Heart left ventricle (tissue), 16 donors: Measurements from ENCODE around the gene NCR2. TPM values are rescaled to one million over a fixed set of nuclear protein-coding genes. Genes with fewer than 3 reads are reported as not detected.

Experiments
- ATAC-seq, 4 donors: fragments of 200-7000 bp; cut with Tn5 transposase; one replicate each; pipeline ENCODE4 v1.9.1; 2020 to 2022; ENCODE audit warnings: moderate library complexity in 4 of 4, mild to moderate bottlenecking in 3 of 4, moderate number of reproducible peaks in 1 of 4
- DNase-seq, 5 donors: peaks; one replicate each; pipeline ENCODE4 v3.0.0-alpha.2; 2020
- H3K27ac ChIP-seq, 12 donors: fragments of 200-600 bp; sonication (generic) in 4 of 12; one replicate each; pipeline versions ENCODE4 v1.5.0 to v1.8.0; 2016 to 2022; ENCODE audit warnings: mild to moderate bottlenecking in 2 of 12
- H3K27me3 ChIP-seq, 9 donors: fragments of 200-600 bp; sonication (generic) in 2 of 9; one replicate each; pipeline versions ENCODE4 v1.5.1 to v1.8.0; 2016 to 2022; ENCODE audit warnings: mild to moderate bottlenecking in 3 of 9
- H3K36me3 ChIP-seq, 9 donors: fragments of 200-600 bp; sonication (generic) in 2 of 9; one replicate each; pipeline versions ENCODE4 v1.5.0 to v1.8.0; 2018 to 2022; ENCODE audit warnings: mild to moderate bottlenecking in 2 of 9
- H3K4me1 ChIP-seq, 12 donors: fragments of 200-600 bp; sonication (generic) in 4 of 12; one replicate each; pipeline versions ENCODE4 v1.5.0 to v1.8.0; 2016 to 2022; ENCODE audit warnings: mild to moderate bottlenecking in 3 of 12
- H3K4me3 ChIP-seq, 12 donors: fragments of 200-600 bp; sonication (generic) in 4 of 12; one replicate each; pipeline versions ENCODE4 v1.5.0 to v1.8.0; 2017 to 2022; ENCODE audit warnings: mild to moderate bottlenecking in 9 of 12, moderate library complexity in 4 of 12
- H3K9me3 ChIP-seq, 12 donors: fragments of 200-600 bp; sonication (generic) in 4 of 12; one replicate each; pipeline versions ENCODE4 v1.5.0 to v1.8.0; 2016 to 2022; ENCODE audit warnings: mild to moderate bottlenecking in 1 of 12
- POLR2A ChIP-seq, 2 donors: fragments of 450-650 bp; IDR thresholded peaks; one replicate each; pipeline ENCODE4 v1.6.1; 2017; ENCODE audit warnings: antibody characterized with exemption in 2 of 2, mild to moderate bottlenecking in 2 of 2, moderate library complexity in 2 of 2
- WGBS, 4 donors: extraction: QIAGEN DNeasy Blood & Tissue Kit in 2 of 4; methylation state at CpG; one replicate each; pipeline versions ENCODE4 v1.1.5 to v1.1.7; 2013 to 2018; 5-methylcytosine and 5-hydroxymethylcytosine counted together
- intact Hi-C, 10 donors: fragments of 100-400 bp; cut with DNase I; formaldehyde crosslinking; loops; one replicate each; pipeline versions ENCODE4 v1.11.1 to v1.14.2; 2022
- polyA plus RNA-seq, 2 donors: library from polyadenylated mRNA; stranded (reverse); fragments of 200-250 nt; gene quantifications; one replicate each; pipeline ENCODE4 v1.2.3, GENCODE V29; 2013
- total RNA-seq, 9 donors: library from RNA; depleted of rRNA in 2 of 9; stranded (reverse); fragments of >200 nt in 2 of 9; fragmentation: NEBNext Ultra II Directional in 3 of 9; extraction: Animal tissue kit (Norgen Biotek cat#: 25700) in 3 of 9; gene quantifications; one replicate each; pipeline versions ENCODE4 v1.1.0 to v1.2.4, GENCODE V29; 2016 to 2023
- TF ChIP-seq, protein P1 (sequence below), 12 donors: fragments of 200-600 bp; sonication (generic) in 4 of 12; IDR thresholded peaks; one replicate each; pipeline versions ENCODE4 v1.5.0 to v1.8.0; 2018 to 2022; ENCODE audit warnings: antibody characterized with exemption in 12 of 12, mild to moderate bottlenecking in 5 of 12
- donor health status: ischemic (EF 13 %, LVEDD 7.1; RV severe dilation, severe dysfunction).
- donor health status: healthy with polysubstance abuse.
- donor health status: DM: no; HTN: yes; CAD: no.
- donor health status: DM: no; HTN: no; CAD: no.
- donor health status: ischemic (EF 25% LVEDD 6.9; RV normal size, moderate dysfunction).
- donor health status: ischemic (EF 25% LVEDD 5.7; RV mildly dilated, moderate dysfunction).
- donor health status: healthy.
- donor health status: DM: yes; HTN: yes; CAD: no.
- donor health status: ischemic (EF 35%, LVEDD 5.7; RV mildly dilated, moderate dysfunction).
- donor health status: nonischemic (EF 11% LVEDD 7.7; RV severe dilation, severe dysfunction).
- donor health status: DM: yes; HTN: yes; CAD: no.
- donor health status: PGD.
- donor health status: ischemic (EF 29% LVEDD 5.4; RV normal size, mild dysfunction).
- donor health status: nonischemic (EF 23%, LVEDD 6.1; RV moderate dilation, normal function).

NCR2 gene
- total and polyA plus RNA-seq, 11 donors = not detected

DNA sequence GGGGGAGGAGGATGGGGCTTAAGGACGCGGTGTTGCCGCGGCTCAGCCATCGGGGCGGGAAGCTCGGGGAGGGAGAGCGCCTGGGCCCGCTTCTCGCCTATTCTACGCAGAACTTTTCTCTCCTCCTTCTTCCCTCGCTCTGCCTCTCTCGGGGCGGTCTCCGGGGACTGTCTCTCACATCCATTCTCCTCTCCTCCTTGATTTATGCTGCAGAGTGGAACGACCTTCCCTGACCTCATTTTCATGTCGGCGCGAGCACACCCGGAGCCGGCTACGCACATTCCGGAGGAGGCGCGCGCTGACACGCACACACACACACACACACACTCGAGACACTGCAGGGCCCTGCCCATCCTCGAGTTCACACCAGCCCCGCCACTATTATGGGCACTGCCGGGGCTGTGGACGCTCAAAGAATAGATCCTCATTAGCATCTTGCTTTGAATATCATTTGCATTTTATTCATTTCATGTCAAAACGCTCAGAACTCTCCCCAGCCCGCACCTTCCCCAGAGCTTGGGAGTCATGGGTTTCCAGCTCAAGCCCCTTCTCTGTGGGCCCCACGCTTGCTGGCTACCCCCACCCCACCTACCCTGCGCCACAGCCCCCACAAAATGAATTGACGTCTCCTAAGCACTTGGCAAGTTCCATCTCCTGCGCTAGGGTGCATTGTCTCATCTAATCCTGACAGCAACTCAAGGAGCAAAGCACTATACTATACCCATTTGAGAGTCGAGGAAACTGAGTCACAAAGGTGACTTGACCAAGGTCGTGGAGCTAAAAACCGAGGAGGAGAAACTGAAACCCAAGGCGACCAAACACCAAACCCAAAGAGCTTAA is 36.8 kb downstream of the NCR2 start:
- intact Hi-C loops = loop anchor here in 4 of 10 donors (2.0 to 10.0 kb wide), 5 partner anchors 40 to 311 kb away; no protein-coding TSS in a partner anchor
- DNase-seq (peak in 3 of 5 donors; percentile 18 to 49 (median 26)), ATAC-seq (peak; percentile 21 to 43 (median 28))
- H3K4me3 ChIP-seq = peak overlapping the region in 11 of 12 donors; percentile 0 to 55 (median 42)
- TF ChIP-seq, protein P1, sequence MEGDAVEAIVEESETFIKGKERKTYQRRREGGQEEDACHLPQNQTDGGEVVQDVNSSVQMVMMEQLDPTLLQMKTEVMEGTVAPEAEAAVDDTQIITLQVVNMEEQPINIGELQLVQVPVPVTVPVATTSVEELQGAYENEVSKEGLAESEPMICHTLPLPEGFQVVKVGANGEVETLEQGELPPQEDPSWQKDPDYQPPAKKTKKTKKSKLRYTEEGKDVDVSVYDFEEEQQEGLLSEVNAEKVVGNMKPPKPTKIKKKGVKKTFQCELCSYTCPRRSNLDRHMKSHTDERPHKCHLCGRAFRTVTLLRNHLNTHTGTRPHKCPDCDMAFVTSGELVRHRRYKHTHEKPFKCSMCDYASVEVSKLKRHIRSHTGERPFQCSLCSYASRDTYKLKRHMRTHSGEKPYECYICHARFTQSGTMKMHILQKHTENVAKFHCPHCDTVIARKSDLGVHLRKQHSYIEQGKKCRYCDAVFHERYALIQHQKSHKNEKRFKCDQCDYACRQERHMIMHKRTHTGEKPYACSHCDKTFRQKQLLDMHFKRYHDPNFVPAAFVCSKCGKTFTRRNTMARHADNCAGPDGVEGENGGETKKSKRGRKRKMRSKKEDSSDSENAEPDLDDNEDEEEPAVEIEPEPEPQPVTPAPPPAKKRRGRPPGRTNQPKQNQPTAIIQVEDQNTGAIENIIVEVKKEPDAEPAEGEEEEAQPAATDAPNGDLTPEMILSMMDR (IDR thresholded peaks at IDR 0.05) = no peak
- no peak for TF ChIP-seq POLR2A (IDR thresholded peaks at IDR 0.05)
- peaks cover 26 to 93% (median 51%) of the 10 kb centered on the region in 9 donors for H3K27me3 ChIP-seq
- H3K9me3 ChIP-seq = no peaks in the 10 kb centered on the region
- H3K4me1 ChIP-seq = peaks cover 0 to 53% (median 30%) of the 10 kb centered on the region in 12 donors
- H3K36me3 ChIP-seq = no peaks in the 10 kb centered on the region
- WGBS, 4 donors = 3 to 5% (median 4%) methylated on average over 42 of the region's 42 CpGs
- peak overlapping the region in 8 of 12 donors; percentile 34 to 66 (median 50) for H3K27ac ChIP-seq

DNA sequence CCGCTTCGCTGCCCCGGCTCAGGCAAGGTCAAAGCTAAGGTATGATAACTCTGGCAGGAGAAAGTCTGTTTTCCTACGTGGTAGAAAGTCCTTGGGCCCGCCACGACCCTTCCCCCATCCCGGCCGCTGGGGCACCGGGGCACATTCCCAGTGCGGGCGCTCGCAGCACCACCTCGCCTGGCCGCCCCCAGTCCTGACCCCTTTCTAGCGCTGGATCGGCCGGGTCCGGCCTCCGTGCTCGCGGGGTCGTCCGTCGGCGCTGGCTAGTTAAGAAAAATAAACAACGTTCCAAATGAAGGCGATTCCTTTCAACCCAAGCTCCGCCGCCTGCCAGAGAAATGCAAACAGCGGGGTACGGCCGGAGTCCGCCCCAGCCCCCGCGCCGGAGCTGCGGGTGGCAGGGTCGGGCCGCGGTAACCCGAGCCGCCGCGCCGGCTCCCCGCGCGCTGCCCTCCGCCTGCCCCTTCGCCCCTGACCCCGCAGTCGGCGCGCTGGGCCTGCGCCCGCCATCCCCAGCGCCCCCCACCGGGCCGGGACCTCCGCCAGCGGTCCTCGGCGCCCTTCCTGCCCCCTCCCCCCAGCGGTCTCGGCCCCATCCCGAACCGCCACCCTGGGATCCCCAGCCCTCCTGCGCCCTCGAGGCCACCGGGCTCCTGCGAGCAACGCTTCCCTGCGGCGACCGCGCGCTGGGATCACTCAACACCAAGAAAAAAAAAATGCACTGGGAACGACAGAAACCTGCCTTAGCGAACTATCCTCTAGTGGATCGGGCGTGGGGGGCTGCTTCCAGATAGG is 37.6 kb downstream of the NCR2 start:
- Histone ChIP-seq H3K4me1 (peaks cover 0 to 53% (median 30%) of the 10 kb centered on the region in 12 donors), H3K27ac (no peak overlapping the region), H3K36me3 (no peaks in the 10 kb centered on the region), H3K27me3 (peaks cover 29 to 93% (median 51%) of the 10 kb centered on the region in 9 donors), H3K9me3 (no peaks in the 10 kb centered on the region), H3K4me3 (peak overlapping the region in 6 of 12 donors; percentile 7 to 49 (median 34))
- no peak for ATAC-seq
- no peak for DNase-seq
- intact Hi-C loops = loop anchor here in 3 of 10 donors (5.0 to 10.0 kb wide), 4 partner anchors 39 to 89 kb away; no protein-coding TSS in a partner anchor
- no peak for TF ChIP-seq POLR2A (IDR thresholded peaks at IDR 0.05)
- TF ChIP-seq, protein P1 (IDR thresholded peaks at IDR 0.05) = no peak
- 2 to 6% (median 3%) methylated on average over 18 to 81 of the region's 81 CpGs for WGBS, 4 donors

DNA sequence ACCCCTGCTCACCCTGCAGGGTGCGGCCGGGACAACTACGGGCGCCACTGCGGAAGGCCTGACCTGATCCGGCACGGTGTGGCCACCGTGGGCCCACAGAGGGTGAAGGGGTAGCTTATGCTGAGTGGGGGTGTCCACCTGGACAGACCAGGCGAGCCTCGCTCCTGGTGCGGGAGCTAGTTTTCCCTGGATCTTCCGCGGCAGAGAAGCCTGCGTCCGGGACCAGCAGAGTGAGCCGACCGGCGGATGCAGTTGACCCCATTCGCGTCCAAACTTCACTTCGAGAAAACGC is 38.2 kb downstream of the NCR2 start:
- no peak for DNase-seq
- Histone ChIP-seq H3K27me3 (peaks cover 29 to 94% (median 51%) of the 10 kb centered on the region in 9 donors), H3K36me3 (no peaks in the 10 kb centered on the region), H3K4me1 (peaks cover 0 to 53% (median 30%) of the 10 kb centered on the region in 12 donors), H3K9me3 (no peaks in the 10 kb centered on the region), H3K4me3 (peak overlapping the region in 1 of 12 donors; percentile 33), H3K27ac (no peak overlapping the region)
- intact Hi-C loops = loop anchor here in 3 of 10 donors (5.0 to 10.0 kb wide), 4 partner anchors 39 to 89 kb away; no protein-coding TSS in a partner anchor
- ATAC-seq = no peak
- 4 to 9% (median 5%) methylated on average over 17 to 22 of the region's 22 CpGs for WGBS, 4 donors
- no peak for TF ChIP-seq POLR2A (IDR thresholded peaks at IDR 0.05)
- TF ChIP-seq, protein P1 (IDR thresholded peaks at IDR 0.05) = no peak
